Left ventricle myocardium superior (tissue), 1 donor: Measurements from ENCODE around the gene MEGF6. TPM values are rescaled to one million over a fixed set of nuclear protein-coding genes. Genes with fewer than 3 reads are reported as not detected.

Source experiments
- ATAC-seq: fragments of 200-7000 bp; cut with Tn5 transposase; one replicate; pipeline ENCODE4 v1.9.1; 2020; ENCODE audit warnings: mild to moderate bottlenecking, moderate library complexity
- DNase-seq: peaks from one replicate; pipeline ENCODE4 v3.0.0-alpha.2; 2020
- intact Hi-C: fragments of 100-400 bp; cut with micrococcal nuclease; formaldehyde crosslinking; loops from one replicate; pipeline ENCODE4 v1.11.0; 2022
- total RNA-seq: library from RNA; stranded (reverse); fragmentation: NEBNext Ultra II Directional; extraction: Animal tissue kit (Norgen Biotek cat#: 25700); gene quantifications from one replicate; pipeline ENCODE4 v1.2.1, GENCODE V29; 2021
- donor health status: DM: no; HTN: yes; CAD: no; lungs with severe emphysema.

Gene MEGF6
- total RNA-seq, 1 donor from 2014 or later, result 11.6 TPM

- ATAC-seq (no peak), DNase-seq (peak; percentile 13)
- intact Hi-C loops, result no loop called here
Measured at GRCh38 chr1:3462356-3463012, 148.8 kb downstream of the MEGF6 start.

GRCh38 chr1:3461934-3462275, 149.4 kb downstream of the MEGF6 start:
- ATAC-seq (no peak), DNase-seq (peak; percentile 13)
- intact Hi-C loops, result no loop called here

DNA sequence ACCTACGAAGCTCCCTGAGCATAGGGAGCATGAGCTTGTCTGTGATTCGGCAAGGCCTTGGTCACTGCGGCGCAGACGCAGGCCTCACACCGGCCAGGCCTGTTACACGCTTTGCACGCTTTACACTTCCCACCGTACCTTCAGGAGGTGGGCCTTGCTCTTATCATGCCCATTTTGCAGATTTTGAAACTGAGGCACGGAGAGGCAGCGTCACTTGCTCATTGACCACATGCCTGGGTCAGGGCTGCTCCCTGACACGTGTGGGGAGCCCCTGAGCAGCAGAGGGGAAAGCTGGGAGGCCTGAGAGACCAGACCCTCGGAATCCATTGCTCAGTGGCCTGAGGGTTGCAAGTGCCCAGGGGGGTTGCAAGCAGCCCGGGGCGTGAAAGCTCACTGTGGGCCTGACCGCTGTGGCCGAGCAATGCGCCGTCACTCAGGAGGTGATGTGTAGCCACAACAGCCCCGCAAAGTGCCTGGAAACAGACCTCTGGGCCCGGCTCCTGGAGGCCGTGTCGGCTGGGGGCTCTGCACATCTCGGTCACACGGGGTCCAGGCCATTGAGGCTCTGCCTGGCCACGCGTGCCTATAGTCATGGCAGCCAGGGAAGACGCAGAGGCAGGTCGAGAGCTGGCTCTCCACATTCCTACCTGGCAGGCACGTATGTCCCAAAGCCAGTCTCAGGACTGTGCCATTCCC, 149.9 kb downstream of the MEGF6 start:
- DNase-seq (peak; percentile 23), ATAC-seq (no peak)
- intact Hi-C loops, result no loop called here

- DNase-seq, result peak; percentile 50
- ATAC-seq, result peak; percentile 13
- intact Hi-C loops, result no loop called here
Measured at GRCh38 chr1:3460672-3461131, 150.6 kb downstream of the MEGF6 start.

- peak; percentile 42 for DNase-seq
- peak; percentile 24 for ATAC-seq
- intact Hi-C loops, result no loop called here
Measured at GRCh38 chr1:3459940-3460671, 151.2 kb downstream of the MEGF6 start.

- DNase-seq (peak; percentile 16), ATAC-seq (no peak)
- intact Hi-C loops, result no loop called here
Measured at GRCh38 chr1:3459051-3459908, 152.0 kb downstream of the MEGF6 start.

DNA sequence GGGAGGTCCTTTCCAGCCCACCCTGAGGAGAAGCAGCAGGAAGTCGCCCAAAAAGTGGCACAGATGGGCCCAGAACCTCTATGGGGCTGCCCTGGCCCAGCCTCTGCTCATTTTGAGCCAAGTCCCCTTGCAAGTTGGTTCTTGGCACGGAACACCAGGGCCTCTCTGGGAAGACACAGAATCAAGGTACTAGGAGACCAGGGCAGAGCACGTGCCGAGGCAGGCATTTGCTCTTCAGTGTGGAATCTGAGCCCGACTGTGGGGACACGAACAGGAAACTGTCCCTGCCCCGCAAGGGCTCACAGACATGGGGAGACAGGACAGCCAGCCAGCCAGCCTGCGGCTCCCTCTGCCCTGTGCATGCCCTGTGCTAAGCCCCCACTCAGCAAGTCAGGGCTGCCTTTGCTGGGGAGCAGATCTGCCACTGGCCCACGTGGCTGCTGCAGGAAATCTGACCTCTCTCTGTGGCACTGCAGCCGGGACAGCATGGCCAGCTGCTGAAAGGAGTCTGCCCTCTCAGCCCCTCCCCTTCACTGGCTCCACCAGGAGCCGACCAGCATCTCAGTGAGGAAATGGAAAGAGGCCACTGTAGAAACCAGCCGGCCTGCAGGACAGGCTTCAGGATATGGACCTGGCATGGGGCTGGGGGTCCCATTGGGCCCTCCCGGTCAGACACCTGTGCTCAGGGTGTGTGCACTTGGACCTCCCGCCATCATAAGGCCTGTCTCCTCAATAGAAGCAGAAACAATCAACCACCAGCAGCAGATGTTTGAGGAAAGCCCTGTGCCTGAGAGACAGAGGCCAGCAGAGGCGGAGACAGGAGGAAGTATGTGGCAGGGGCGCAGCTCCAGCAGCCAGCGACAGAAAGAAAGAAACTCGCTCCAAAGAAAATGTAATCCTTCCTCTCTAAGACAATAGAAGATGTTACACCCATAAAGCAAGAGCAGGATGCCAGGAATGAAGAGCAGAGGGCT, 153.1 kb downstream of the MEGF6 start:
- ATAC-seq (peak; percentile 36), DNase-seq (peak; percentile 49)
- intact Hi-C loops, result no loop called here

- peak; percentile 15 for DNase-seq
- intact Hi-C loops, result no loop called here
- no peak for ATAC-seq
Measured at GRCh38 chr1:3456964-3457909, 154.1 kb downstream of the MEGF6 start.

GRCh38 chr1:3456449-3456963, 154.8 kb downstream of the MEGF6 start:
- no peak for ATAC-seq
- no peak for DNase-seq
- intact Hi-C loops, result no loop called here

GRCh38 chr1:3455670-3456448, 155.4 kb downstream of the MEGF6 start:
- no peak for ATAC-seq
- intact Hi-C loops, result no loop called here
- DNase-seq, result no peak

DNA sequence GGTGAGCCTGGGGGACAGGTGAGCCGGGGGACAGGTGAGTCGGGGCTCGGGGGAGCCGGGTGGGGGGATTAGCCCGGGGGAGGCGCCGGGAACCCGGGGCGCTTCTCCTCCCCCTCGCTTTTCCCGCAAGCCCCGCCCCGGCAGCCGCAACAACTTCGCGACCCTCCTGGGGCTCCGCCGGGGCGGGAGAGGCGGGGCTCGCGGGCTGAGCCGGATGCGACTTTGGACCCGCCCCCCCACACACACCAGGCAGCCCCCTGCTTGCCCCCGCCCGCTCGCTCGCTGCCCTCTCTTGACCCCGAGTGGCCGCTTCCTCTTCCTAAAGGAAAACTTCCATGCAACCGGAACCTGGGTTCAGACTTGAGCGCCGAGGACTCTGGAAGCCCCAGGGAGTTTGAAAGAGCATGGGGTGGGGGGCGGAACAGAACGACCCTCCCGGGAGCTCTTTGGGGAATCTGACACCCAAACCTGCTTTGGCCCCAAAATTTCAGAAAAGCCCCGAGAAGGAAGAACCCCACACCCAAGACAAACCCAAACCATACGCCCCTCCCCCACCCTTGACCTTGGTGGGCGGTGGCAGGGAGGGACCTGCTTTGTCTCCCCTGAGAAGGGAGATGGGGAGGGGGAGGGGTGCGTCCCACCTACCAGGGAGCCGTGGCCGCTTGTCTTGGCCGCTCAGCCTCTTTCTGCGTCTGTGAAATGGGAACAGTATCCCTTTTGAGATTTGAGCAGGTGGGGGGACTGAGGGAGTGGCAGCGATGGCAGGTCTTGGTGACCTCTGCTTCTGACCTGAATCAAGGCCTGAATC, 156.3 kb downstream of the MEGF6 start:
- ATAC-seq (peak; percentile 10), DNase-seq (peak; percentile 63)
- intact Hi-C loops, result no loop called here

DNA sequence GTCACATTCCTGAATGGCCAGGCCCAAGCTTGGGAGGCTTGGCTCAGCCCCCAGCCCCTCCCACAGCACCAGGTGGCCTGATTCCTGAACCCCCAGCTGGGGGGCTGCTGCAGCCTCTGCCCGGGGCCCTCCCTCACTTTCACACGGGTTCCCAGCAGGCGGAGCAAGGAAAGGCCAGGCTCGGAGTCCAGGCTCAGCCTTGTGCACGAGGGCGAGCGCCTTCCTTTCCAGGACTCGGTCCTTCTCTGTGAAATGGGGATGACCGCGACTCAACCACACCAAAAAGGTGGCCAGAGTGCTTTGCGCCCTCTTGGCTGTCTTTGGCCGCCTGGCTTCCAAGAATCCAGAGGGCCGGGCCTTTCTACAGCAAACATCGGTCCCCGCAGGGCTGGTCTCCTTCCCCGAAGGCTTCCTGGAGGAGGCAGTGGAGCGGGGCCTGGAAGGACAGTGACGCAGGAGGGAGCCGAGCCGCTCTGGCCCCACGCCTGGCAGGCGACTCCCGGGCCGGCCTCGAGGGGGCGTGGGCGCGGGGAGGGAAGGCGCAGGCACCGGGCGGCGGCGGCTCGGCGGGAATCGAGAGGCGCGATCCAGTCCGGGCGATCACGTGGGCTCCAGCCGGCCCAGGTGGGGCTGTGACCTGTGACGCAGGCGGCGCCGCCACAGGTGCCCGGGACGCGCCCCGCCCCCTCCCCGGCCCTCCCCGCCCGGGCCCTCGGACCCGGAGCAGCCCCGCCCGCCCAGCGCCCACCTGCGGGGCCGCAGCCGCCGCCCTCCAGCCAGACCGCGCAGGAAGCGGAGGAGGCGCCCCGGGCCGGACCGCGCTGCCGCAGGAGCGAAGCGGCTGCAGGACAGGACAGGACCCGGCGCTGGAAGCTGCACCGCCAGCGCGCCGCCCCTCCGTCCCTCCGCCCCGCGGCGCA, 157.2 kb downstream of the MEGF6 start, which contains the start of gene ARHGEF16:
ARHGEF16 (plus strand) TSS at position 775 of the 920 bp plus-strand sequence. CDS start 8,420 bp downstream, outside the sequence.
- intact Hi-C loops, result no loop called here
- DNase-seq (peak; percentile 79), ATAC-seq (peak; percentile 79)

DNA sequence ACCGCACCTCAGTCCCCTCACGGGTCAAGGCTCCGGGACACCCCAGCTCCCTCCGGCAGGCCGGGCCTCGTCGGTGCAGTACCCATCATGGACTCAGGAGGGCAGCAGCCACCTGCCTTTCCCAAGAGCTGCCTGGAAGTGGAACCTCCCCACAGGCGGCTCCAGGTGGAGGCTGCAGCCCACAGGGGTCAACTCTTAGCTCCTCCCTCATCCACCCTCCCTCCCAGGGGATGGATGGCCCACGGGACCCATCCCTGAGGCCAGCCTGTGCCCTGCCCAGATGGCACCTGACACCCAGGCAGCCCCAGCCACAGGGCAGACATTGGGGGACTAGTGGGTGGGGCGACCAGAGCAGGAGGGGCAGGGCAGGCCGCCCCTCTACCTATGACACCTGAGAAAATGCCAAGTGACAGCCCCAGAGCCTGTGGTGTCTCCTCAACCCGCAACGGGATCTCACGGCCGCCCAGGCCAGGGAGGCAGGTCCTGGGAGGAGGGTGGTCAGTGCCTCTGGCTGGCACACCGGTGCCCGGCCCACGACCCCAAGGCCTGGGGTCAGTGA, 158.0 kb downstream of the MEGF6 start:
- peak; percentile 83 for ATAC-seq
- intact Hi-C loops, result no loop called here

DNA sequence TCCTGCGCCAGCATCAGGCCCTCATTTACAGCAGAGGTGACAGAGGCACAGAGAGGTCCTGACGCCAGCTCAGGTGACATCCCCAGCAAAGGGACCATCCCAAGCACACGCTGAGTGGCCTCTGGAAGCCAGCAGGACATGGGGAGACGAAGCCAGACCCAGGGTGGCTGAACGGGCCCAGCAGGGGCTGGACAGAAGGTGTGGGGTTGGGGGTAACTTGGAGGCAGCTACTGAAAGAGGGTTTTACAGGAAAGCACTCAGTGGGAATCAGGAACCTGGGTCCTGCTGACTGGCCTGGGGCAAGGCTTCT, 158.5 kb downstream of the MEGF6 start:
- ATAC-seq (no peak), DNase-seq (no peak)
- intact Hi-C loops, result no loop called here

More for the DNA sequence above, 158.0 kb downstream of the MEGF6 start:
- peak; percentile 83 for DNase-seq
